Measurements from ENCODE around the gene OSBPL10. TPM values are rescaled to one million over a fixed set of nuclear protein-coding genes. Genes with fewer than 3 reads are reported as not detected.

Gene OSBPL10
- total RNA-seq, 2 donors from 2014 or later: 23.8 to 33.6 TPM

DNA sequence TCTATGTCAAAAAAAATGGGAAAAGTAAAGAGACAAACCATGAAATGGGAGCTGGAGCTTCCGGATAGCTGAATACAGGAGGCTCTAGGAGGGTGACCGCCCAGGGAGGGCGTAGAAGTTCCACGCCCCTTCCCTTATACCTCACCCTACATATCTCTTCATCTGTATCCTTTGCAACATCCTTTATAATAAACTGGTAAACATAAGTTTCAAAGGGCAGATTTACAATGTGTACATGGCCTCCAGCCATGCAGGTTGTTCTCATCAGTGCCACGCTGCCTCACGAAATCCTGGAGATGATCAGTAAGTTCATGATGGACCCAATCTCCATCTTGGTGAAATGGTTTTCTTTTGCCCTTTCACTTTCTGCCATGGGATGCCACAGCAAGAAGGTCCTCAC lies 121.8 kb downstream of the OSBPL10 start:
- Histone ChIP-seq H3K36me3 (ENCODE audit: control insufficient read depth, insufficient read depth, low read length) (no peaks in the 10 kb centered on the region), H3K4me3 (ENCODE audit: low read length) (no peak overlapping the region), H3K9ac (ENCODE audit: extremely low read depth, low read length, poor library complexity, severe bottlenecking) (no peak overlapping the region), H3K9me3 (ENCODE audit: control insufficient read depth, low read length) (no peaks in the 10 kb centered on the region), H3K4me1 (ENCODE audit: control insufficient read depth, insufficient read depth, low read length) (no peaks in the 10 kb centered on the region), H3K27me3 (ENCODE audit: control insufficient read depth, insufficient read depth, low read length, poor library complexity, severe bottlenecking) (no peaks in the 10 kb centered on the region), H3K27ac (ENCODE audit: low read depth, low read length) (no peak overlapping the region)
- DNase-seq: no peak
- H3K4me1 Mint-ChIP-seq: peaks cover 9% of the 10 kb centered on the region
- peaks cover 4% of the 10 kb centered on the region for H3K36me3 Mint-ChIP-seq (ENCODE audit: low read depth)
- no peaks in the 10 kb centered on the region for H3K9me3 Mint-ChIP-seq
- WGBS, 2 experiments (ENCODE audit: insufficient coverage in 1 of 2, insufficient read length in 1 of 2): 97 to 98% methylated on average over 4 to 6 of the region's 6 CpGs
- TF ChIP-seq, protein P1, sequence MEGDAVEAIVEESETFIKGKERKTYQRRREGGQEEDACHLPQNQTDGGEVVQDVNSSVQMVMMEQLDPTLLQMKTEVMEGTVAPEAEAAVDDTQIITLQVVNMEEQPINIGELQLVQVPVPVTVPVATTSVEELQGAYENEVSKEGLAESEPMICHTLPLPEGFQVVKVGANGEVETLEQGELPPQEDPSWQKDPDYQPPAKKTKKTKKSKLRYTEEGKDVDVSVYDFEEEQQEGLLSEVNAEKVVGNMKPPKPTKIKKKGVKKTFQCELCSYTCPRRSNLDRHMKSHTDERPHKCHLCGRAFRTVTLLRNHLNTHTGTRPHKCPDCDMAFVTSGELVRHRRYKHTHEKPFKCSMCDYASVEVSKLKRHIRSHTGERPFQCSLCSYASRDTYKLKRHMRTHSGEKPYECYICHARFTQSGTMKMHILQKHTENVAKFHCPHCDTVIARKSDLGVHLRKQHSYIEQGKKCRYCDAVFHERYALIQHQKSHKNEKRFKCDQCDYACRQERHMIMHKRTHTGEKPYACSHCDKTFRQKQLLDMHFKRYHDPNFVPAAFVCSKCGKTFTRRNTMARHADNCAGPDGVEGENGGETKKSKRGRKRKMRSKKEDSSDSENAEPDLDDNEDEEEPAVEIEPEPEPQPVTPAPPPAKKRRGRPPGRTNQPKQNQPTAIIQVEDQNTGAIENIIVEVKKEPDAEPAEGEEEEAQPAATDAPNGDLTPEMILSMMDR (conservative IDR thresholded peaks at IDR 0.05): no peak
- H3K27ac Mint-ChIP-seq: no peak overlapping the region
- H3K27me3 Mint-ChIP-seq (ENCODE audit: insufficient read depth): no peaks in the 10 kb centered on the region
- H3K4me3 Mint-ChIP-seq: no peak overlapping the region

DNA sequence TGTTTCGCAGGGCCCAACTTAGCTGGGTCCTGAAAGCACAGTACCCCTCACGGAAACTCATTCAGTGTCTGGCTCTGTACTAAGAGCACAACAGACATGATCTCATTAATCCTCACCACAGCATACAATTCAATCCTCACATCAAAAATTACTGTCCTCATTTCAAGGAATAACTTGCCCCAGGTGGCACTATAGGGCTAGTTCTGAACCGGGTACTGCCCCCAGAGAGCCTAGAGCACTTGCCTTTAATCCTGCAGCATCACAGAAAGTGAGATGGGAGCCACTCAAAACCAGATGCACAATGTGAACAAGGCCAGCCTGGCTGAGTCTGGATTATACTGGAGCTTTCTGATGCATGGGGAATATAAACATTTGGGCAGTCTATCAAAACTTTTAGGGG lies 122.6 kb downstream of the OSBPL10 start:
- H3K36me3 ChIP-seq (ENCODE audit: control insufficient read depth, insufficient read depth, low read length): no peaks in the 10 kb centered on the region
- no peak overlapping the region for H3K27ac ChIP-seq (ENCODE audit: low read depth, low read length)
- no peak for DNase-seq
- Mint-ChIP-seq H3K27ac (peak overlapping the region; percentile 10), H3K4me3 (no peak overlapping the region), H3K4me1 (peaks cover 9% of the 10 kb centered on the region), H3K27me3 (ENCODE audit: insufficient read depth) (no peaks in the 10 kb centered on the region), H3K9me3 (no peaks in the 10 kb centered on the region), H3K36me3 (ENCODE audit: low read depth) (peaks cover 4% of the 10 kb centered on the region)
- no peak overlapping the region for H3K9ac ChIP-seq (ENCODE audit: extremely low read depth, low read length, poor library complexity, severe bottlenecking)
- no peaks in the 10 kb centered on the region for H3K4me1 ChIP-seq (ENCODE audit: control insufficient read depth, insufficient read depth, low read length)
- TF ChIP-seq, protein P1 (conservative IDR thresholded peaks at IDR 0.05): no peak
- H3K4me3 ChIP-seq (ENCODE audit: low read length): no peak overlapping the region
- 82 to 90% methylated on average over 3 of the region's 3 CpGs for WGBS, 2 experiments (ENCODE audit: insufficient coverage in 1 of 2, insufficient read length in 1 of 2)
- H3K9me3 ChIP-seq (ENCODE audit: control insufficient read depth, low read length): no peaks in the 10 kb centered on the region
- no peaks in the 10 kb centered on the region for H3K27me3 ChIP-seq (ENCODE audit: control insufficient read depth, insufficient read depth, low read length, poor library complexity, severe bottlenecking)

DNA sequence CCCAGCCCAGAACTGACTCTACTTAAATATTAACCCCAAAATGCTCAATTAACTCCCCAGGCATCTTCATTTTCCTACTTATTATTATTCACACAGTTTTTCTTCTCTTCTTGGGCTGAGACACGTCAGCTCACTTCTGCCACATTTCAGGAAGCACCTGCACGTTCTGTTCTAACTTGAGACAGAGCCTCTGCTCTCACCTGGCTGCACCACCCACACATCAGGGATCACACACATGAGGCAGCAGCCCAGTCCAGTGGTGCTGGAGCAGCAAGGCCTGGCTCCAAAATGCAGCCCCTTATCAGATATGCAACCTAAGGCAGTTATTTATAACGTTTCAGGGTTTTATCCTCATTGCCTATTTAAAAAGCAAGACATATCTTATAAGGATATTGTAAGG lies 127.5 kb downstream of the OSBPL10 start:
- Histone ChIP-seq H3K4me3 (ENCODE audit: low read length) (no peak overlapping the region), H3K9ac (ENCODE audit: extremely low read depth, low read length, poor library complexity, severe bottlenecking) (no peak overlapping the region), H3K9me3 (ENCODE audit: control insufficient read depth, low read length) (no peaks in the 10 kb centered on the region), H3K27me3 (ENCODE audit: control insufficient read depth, insufficient read depth, low read length, poor library complexity, severe bottlenecking) (no peaks in the 10 kb centered on the region), H3K27ac (ENCODE audit: low read depth, low read length) (no peak overlapping the region), H3K4me1 (ENCODE audit: control insufficient read depth, insufficient read depth, low read length) (no peaks in the 10 kb centered on the region), H3K36me3 (ENCODE audit: control insufficient read depth, insufficient read depth, low read length) (no peaks in the 10 kb centered on the region)
- WGBS, 2 experiments (ENCODE audit: insufficient coverage in 1 of 2, insufficient read length in 1 of 2): 93 to 100% methylated on average over 2 to 3 of the region's 3 CpGs
- Mint-ChIP-seq H3K27me3 (ENCODE audit: insufficient read depth) (no peaks in the 10 kb centered on the region), H3K4me1 (peaks cover 6% of the 10 kb centered on the region), H3K36me3 (ENCODE audit: low read depth) (no peaks in the 10 kb centered on the region), H3K9me3 (no peaks in the 10 kb centered on the region), H3K27ac (no peak overlapping the region), H3K4me3 (no peak overlapping the region)
- TF ChIP-seq, protein P1 (conservative IDR thresholded peaks at IDR 0.05): no peak
- DNase-seq: no peak
